Measurements from ENCODE around the gene TBC1D5.

The TBC1D5 gene

GRCh38 chr3:17515445-17516234, 226.8 kb downstream of the TBC1D5 start:
- no peak for DNase-seq
- TF ChIP-seq POLR2A (IDR thresholded peaks at IDR 0.05; ENCODE audit: low read length) (no peak), GATA1 (IDR thresholded peaks at IDR 0.05; ENCODE audit: low read depth, low read length) (no peak)

- DNase-seq: no peak
- no peak for TF ChIP-seq POLR2A (IDR thresholded peaks at IDR 0.05; ENCODE audit: low read length)
- no peak for TF ChIP-seq GATA1 (IDR thresholded peaks at IDR 0.05; ENCODE audit: low read depth, low read length)
These were observed 227.8 kb downstream of the TBC1D5 start for GRCh38 chr3:17514597-17514996.

GRCh38 chr3:17510265-17510664, 232.2 kb downstream of the TBC1D5 start:
- no peak for DNase-seq
- TF ChIP-seq GATA1 (IDR thresholded peaks at IDR 0.05; ENCODE audit: low read depth, low read length): no peak
- no peak for TF ChIP-seq POLR2A (IDR thresholded peaks at IDR 0.05; ENCODE audit: low read length)

DNA sequence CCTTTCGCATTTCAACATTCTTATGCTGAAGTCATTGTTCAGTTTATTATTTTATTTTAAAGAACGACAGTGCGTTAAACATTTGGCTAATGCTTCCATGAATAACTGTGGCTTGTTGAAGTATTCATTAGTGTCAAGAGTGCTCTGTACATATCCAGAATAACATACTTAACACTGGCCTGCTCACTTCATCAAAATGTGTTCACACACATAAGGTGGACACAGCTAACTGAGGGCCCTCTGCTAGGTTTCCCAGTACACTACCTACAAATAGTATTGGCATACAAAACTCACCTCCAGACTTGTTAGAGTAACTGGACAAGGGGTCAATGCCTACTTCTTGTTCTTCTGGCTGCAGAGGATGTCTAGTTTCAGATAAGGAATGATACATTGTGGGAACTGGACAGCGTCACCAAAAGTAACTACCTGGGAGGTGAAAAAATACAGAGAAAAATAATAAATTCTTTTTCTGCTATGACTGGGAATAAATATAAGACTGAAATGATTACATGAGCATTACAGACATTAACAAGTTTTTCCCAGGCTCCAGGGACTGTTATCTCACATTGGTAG, 234.2 kb downstream of the TBC1D5 start:
- TF ChIP-seq POLR2A (IDR thresholded peaks at IDR 0.05; ENCODE audit: low read length) (no peak), GATA1 (IDR thresholded peaks at IDR 0.05; ENCODE audit: low read depth, low read length) (no peak)
- no peak for DNase-seq

DNA sequence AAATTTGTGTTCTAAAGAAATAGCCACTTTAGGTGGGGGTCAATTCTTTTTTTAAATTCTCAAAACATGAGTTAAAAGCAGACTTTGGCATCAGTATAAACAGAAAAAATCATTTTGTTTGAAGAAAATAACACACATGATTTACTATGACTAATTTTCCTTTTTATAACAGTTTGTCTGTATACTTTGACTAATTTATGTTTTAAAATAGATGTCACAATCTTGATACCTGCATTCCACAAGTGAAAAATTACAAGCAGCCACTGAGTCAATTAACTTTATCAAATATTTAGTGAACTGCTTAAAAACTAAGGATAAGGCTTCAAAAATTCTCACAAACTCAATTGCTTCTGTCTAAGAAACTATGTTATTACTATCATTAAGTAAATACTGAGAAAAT, 235.0 kb downstream of the TBC1D5 start:
- TF ChIP-seq POLR2A (IDR thresholded peaks at IDR 0.05; ENCODE audit: low read length): no peak
- no peak for TF ChIP-seq GATA1 (IDR thresholded peaks at IDR 0.05; ENCODE audit: low read depth, low read length)
- no peak for DNase-seq

- no peak for TF ChIP-seq POLR2A (IDR thresholded peaks at IDR 0.05; ENCODE audit: low read length)
- no peak for TF ChIP-seq GATA1 (IDR thresholded peaks at IDR 0.05; ENCODE audit: low read depth, low read length)
- DNase-seq: no peak
These were observed 236.6 kb downstream of the TBC1D5 start for GRCh38 chr3:17505856-17506255.

DNA sequence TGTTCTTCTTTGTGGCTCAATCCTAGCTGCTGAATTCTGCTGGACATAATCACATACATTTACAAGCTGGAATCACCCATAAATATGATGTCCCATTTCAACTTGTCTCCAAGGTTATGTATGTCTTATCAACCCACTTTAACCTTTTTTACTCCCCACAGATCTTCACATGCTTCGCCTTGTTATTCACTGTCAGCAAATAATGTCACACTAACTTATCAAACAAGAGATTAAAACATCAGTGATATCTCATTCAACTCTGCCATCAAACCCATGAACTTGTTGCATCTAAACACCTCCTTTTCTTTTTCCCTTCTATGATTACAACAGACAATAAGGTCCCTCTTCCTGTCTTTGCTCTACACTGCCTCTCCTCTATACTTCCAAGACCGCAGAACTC, 240.7 kb downstream of the TBC1D5 start:
- no peak for DNase-seq
- TF ChIP-seq GATA1 (IDR thresholded peaks at IDR 0.05; ENCODE audit: low read depth, low read length) (no peak), POLR2A (IDR thresholded peaks at IDR 0.05; ENCODE audit: low read length) (no peak)

DNA sequence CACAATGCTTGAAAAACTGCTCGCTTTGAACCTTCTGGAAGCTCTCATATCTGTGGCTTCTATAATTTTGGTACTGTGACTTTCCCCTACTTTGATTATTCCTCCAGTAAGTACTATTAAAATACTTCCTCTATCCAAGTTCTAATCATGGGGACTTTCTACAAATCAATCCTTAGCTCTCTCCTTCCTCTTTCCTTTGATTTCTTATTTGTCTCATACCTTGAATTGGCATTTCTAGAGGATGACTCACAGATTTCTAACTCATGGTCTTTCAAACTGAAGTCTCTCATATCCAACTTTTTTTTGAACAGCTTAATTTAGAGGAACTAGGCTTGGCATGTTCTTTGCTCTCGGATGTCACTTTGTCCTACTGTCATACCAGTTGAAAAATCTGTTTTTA, 241.8 kb downstream of the TBC1D5 start:
- no peak for DNase-seq
- no peak for TF ChIP-seq GATA1 (IDR thresholded peaks at IDR 0.05; ENCODE audit: low read depth, low read length)

GRCh38 chr3:17494117-17494809, 248.2 kb downstream of the TBC1D5 start:
- no peak for TF ChIP-seq POLR2A (IDR thresholded peaks at IDR 0.05; ENCODE audit: low read length)
- no peak for TF ChIP-seq GATA1 (IDR thresholded peaks at IDR 0.05; ENCODE audit: low read depth, low read length)
- no peak for DNase-seq

- DNase-seq: peak; percentile 56 to 68
- TF ChIP-seq GATA1 (IDR thresholded peaks at IDR 0.05; ENCODE audit: low read depth, low read length) (no peak), POLR2A (IDR thresholded peaks at IDR 0.05; ENCODE audit: low read length) (no peak)
These were observed 250.8 kb downstream of the TBC1D5 start for GRCh38 chr3:17491601-17492000.

GRCh38 chr3:17491190-17491589, 251.2 kb downstream of the TBC1D5 start:
- peak; percentile 53 to 74 for DNase-seq

- no peak for DNase-seq
- TF ChIP-seq POLR2A (IDR thresholded peaks at IDR 0.05; ENCODE audit: low read length) (no peak), GATA1 (IDR thresholded peaks at IDR 0.05; ENCODE audit: low read depth, low read length) (no peak)
These were observed 253.3 kb downstream of the TBC1D5 start for GRCh38 chr3:17489139-17489538.

DNA sequence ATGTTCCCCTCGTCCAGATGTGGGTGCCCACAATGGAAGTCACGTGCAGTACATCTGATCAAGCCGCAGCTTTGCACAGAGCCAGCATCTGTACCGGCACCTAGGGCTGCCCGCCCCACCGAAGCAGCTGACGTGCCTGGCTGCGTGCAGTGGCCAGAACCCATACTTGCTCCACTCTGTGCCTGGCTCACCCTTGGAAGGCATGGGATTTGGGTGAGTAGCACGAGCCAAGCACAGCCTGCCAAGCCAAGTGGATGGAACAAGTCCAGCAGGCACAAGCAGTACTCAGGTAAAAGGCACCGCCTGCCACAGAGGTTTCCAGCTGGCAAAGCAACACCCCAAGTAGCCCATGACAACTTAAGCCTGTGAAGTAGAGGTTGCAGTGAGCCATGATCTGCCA, 261.3 kb downstream of the TBC1D5 start:
- DNase-seq: no peak
- TF ChIP-seq GATA1 (IDR thresholded peaks at IDR 0.05; ENCODE audit: low read depth, low read length) (no peak), POLR2A (IDR thresholded peaks at IDR 0.05; ENCODE audit: low read length) (no peak)

- no peak for TF ChIP-seq GATA1 (IDR thresholded peaks at IDR 0.05; ENCODE audit: low read depth, low read length)
- TF ChIP-seq POLR2A (IDR thresholded peaks at IDR 0.05; ENCODE audit: low read length): no peak
- DNase-seq: no peak
These were observed 262.6 kb downstream of the TBC1D5 start for GRCh38 chr3:17479681-17480405.
